GM19395 (cell line): ENCODE measurements around the gene TMEM200A.
"Not testable (repeated sequence)": the region's sequence is repeated elsewhere in the genome, so short reads cannot be mapped to it uniquely, and the experiment has no call there.

Experiments used
- ATAC-seq: cut with Tn5 transposase; IDR thresholded peaks from one replicate; pipeline ENCODE4 v1.9.1; 2021; ENCODE audit warnings: mild to moderate bottlenecking, moderate library complexity; ENCODE audit not compliant: unreplicated experiment

The TMEM200A gene

DNA sequence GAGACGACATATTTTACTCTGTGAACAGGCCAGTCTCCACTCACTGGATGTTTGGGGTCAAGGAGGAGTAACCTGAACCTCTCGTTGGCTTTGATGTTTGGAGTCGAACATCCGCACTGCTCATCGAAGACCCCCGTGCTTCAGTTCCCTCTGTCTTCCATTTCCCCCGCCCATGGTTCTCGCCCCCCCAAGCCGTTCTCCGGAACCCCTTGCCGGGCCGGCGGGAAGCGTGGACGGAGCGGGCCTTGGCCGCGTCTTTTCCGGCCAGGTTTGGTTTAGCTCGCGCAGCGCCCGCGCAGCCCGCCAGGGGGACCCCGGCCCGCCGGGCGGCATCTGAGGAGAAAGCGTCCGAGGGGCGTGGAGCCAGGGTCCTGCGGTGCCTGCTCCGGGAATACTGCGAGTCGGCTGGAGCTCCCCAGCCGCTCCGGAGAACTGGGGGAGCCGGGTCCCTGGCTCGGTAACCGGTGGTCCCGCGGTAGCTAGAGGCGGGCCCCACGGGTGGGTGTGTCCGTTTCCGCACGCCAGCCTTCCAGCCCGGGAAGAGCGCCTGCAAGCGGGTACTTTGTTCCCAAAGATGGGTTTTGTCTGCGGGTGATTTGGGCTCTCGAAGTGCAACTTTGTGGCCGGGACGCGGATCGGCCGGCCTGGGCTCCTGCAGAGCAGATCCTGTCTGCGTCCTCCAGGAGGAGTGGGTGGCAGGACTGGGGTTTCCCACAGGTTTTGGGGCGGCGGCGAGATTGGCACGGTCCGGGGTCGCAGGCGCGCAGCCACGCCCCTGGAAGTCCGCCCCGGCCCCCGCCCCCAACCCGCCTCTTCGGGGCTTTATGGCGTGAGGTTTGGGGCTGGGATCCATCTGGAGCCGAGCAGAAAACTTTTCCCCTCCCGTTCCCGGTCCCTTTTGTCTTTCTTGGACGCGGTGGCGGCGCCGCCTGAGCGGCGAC, at the start of gene TMEM200A:
TMEM200A (plus strand) TSS at position 852 of the 941 bp plus-strand sequence. CDS start 74,406 bp downstream, outside the sequence.
- peak; percentile 80 for ATAC-seq

DNA sequence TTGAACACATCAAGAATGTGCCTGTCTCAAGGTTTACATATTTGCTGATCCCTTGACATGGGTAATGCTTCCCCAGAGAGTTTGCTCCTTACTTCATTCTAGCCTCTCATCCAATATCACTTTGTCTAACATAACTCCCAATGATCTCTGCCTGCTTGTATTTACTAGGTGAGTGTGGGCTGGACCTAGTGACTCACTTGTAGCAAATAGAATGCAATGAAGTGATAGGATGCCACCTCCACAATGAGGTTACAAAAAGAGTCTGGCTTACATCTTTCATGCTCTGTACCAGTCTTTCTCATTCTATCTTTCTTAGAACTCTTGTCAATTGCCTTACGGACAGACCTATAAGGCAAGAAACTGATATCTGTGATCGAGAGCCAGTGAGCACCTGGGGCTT, 44.9 kb upstream of the TMEM200A start:
- ATAC-seq = no peak

DNA sequence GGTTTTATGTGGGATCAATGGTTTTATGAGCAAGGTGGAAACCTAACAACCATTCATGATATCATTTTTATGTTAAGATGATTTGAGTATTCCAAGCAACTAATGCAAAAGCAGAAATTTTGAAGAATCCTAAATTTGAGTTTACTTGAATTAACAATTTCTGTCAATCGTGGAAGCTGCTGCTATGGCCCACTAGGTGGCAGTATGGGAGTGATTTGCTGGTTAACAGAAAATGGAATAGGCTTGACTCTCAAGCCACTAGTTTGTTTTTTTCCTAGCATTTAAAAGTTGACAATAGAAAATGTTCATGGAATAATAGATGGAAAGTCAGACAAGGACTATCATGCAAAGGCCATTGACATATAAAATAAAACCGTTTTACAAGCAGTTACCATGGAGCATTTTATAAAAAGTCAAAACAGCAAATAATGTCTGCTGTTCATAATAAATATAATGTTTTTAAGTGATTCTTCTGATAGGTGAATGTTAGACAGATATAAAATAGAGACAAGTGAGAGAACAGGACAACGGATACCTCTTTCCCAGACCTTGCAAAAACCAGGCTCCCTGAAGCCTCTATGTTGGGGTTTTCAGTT, 43.0 kb upstream of the TMEM200A start:
- ATAC-seq = no peak

DNA sequence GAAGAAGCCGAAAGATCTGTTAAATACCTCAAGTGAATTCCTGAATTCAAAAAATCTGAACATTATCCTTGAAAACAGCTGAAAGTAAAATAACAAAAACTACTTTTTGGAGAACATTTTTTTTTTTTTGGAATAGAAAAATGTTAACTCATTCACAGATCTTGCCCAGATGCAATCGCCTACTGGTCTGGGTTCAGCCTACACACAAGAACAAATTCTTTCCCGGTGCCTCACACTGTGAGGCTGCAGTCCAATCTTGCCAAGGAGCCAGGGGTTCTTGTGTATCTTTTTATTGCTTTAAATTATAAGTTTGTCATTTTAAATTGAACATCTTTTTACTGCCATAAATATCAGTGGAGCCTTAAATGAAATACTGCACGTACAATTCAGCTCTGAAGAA, 41.2 kb upstream of the TMEM200A start:
- ATAC-seq = no peak

DNA sequence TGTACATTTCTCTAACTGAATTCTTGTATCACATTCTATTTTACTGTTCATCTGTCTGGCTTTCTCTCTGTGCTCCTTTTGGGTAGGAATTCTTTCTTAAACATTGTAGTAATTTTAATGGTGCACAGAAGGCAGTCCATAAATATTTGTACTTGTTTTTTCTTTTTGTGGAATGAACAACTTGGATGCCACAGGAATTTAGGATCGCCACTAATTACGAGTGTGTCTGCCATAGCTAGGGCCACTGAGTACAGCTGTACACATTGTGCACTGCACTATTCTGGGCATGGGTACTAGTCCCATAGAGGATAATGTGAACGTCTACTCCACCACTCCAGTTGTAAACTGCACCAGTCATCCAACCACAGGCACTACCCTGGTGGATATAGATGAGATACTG, 39.3 kb upstream of the TMEM200A start:
- no peak for ATAC-seq

DNA sequence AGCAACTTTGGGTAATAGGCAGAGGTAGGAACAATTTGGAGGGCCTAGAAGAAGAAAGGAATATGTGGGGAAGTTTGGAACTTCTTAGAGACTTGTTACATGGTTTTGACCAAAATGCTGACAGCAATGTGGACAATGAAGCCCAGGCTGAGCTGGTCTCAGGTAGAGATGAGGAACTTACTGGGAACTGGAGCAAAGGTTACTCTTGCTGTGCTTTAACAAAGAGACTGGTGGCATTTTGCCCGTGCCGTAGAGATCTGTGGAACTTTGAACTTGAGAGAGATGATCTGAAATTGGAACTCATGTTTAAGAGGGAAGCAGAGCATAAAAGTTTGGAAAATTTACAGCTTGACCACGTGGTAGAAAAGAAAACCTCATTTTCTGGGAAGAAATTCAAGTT, 28.3 kb upstream of the TMEM200A start:
- no peak for ATAC-seq

DNA sequence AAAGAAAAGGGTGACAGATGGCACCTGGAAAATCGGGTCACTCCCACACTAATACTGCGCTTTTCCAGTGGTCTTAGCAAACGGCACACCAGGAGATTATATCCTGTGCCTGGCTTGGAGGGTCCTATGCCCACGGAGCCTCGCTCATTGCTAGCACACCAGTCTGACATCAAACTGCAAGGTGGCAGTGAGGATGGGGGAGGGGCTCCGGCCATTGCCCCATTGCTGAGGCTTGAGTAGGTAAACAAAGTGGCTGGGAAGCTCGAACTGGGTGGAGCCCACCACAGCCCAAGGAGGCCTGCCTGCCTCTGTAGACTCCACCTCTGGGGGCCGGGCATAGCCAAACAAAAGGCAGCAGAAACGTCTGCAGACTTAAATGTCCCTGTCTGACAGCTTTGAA, 19.5 kb upstream of the TMEM200A start:
- not testable (repeated sequence) for ATAC-seq

DNA sequence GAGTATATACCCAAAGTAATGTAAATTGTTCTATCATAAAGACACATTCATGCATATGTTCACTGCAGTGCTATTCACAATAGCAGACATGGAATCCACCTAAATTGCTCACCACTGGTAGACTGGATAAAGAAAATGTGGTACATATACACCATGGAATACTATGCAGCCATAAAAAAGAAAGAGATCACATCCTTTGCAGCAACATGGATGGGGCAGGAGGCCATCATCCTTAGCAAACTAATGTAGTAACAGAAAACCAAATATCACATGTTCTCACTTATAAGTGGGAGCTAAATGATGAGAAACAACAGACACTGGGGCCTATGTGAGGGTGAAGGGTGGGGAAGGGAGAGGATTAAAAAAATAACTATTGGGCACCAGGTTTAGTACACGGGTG, 11.5 kb upstream of the TMEM200A start:
- no peak for ATAC-seq

DNA sequence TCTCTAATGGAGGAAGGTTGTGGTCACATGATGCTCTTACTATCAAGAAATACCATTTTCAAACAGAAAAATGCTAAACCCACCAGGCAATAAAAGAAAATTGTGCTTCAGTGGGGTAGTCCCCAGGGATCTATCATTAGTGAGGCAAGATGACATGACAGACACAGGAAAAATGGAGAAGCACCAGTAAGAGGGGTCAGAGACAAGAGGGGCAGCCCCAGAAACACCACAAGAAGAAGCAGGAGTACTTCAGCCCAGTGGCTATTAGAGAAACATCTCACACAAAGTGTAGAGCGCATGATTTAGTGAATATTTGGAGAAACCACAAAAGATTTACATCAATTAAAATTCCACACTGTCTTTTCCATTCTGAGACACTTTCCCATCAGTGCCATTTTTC, 10.2 kb upstream of the TMEM200A start:
- no peak for ATAC-seq

DNA sequence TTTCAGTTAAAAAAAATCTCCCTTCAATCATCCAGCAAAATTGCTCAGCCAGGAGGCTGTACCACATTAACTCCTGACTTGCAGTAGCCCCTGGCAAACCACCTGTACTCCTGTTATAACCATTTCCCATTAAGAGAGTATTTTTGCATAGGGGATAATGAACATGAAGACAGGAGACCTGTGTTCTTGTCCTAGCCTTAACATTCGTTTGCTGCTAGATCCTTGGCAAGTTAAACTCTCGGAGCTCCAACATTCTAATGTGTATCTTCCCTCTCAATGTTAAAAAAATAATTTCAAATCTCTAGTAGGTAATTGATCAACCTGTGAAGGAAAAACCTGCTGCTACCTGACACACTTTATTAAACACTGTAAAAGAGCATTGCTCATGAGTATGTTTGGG, 8.4 kb upstream of the TMEM200A start:
- ATAC-seq = no peak

DNA sequence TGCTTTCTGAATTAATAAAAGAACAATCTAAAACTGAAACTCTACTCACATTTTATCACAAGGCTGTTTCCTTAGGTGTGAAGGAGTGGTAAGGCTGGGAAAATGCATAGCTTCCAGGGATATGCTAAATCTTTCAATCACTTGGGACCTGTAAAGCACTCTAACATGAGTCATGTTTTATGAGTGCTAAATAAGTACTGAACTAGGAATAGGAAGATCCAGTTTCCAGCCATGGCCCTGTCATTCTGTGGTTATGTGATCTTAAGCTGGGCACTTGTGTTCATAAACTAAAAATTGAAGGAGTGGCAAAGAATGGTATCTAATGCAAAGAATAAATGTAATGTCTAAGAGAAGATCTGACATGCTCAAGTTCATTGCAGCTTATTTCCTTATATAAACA, 6.1 kb upstream of the TMEM200A start:
- no peak for ATAC-seq

DNA sequence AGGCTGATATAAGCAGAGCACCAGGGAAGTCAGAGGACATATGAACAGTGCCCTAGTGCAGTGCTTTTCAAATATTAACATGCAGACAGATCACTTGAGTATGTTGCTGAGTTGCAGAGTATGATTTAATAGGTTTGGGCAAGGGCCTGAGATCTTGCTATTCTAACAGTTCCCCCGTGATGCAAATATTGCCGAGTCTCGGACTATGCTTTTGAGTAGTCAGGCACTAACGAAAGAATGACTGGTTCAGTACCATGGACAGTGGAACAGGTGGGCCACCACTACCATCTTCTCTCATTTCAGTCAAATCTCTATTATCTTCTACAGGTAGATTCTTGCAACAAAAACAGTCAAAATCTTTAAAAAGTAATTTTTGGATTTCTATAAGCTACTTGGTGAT, 3.7 kb upstream of the TMEM200A start:
- ATAC-seq = no peak

DNA sequence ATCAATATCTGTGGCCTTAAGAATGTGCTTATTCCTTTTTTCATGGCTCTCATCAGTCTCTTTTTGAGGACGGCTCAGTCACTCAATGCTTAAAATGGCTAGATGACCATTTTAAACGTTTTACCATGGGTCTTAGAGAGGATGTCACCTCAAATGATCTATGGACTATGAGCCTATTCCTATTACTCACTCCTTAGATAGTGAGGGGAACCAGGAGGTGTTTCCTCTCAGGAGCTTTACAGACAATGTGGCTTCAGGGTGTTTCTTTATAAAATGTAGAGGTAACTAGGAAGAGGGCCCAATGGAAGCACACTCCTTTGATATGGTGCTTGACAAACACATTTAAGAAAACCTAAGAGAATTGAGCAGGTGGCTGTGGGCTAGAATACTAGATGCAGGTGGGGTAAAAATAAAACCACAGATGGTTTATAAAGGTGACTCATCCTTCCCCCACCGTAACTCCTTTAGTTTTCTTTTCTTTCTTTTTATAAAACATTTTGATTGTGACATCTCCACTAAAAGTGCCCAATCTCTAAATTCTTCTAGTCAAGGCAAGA, 1.5 kb upstream of the TMEM200A start:
- no peak for ATAC-seq

DNA sequence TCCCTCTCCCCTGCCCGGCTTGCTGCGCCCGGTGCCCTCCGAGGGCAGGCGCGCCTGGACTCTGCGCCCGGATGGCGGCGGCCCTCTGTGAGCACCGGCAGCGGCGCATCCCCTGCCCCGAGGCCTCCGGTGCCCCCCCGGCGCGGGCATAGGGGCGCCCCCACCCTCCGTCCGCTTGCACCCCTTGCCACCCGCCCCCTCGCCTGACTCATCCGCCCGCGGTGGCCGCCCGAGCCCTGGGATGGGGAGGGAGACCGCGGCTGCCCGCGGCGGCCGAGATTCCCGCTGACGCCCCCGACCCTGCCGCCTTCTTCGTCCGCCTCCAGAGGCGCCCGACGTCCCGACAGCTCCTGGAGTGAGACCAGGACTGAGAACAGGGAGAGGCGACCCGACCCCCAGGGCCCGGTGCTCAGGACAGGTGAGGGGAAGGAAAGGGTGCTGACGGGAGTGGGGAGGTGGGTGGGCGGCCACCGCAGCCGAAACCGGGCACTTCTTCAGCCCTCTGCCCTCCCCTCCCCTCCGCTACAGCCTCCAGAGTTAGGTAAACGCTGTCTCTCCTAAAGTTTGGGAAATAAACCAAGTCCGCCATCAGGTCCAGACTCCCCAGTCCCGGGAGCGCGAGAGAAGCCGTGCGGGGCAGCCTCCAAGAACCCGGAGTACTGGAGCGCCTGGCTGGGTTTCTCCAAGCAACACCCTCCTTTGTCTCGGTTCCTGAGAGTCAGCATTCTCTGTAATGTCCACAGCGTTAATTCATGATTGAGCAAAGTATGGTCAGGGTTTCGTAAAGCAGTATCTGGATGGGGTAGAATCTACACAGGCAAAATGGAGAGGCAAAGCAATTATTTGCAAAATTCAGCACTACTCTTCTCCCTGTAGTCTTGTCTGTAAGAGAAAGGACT, 539 bp downstream of the TMEM200A start:
- peak; percentile 22 for ATAC-seq

DNA sequence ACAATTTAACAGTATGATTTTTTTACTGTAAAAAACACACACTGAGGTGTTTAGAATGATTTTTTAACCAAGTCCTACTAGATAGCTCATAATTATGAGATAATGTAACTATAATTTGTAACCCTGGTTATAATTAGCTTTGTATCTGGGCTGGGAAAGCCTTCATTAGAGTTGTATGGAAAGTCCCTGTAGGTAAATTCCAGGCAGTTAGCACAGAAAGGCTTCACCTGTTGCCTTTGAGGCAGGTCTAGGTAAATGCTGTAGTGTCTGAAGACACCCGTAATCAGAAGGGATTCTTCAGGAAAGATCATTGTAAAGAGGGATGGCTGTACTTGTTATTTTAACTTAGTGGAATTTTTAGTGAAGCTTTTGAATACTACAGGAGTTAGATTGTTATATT, 1.9 kb downstream of the TMEM200A start:
- no peak for ATAC-seq

DNA sequence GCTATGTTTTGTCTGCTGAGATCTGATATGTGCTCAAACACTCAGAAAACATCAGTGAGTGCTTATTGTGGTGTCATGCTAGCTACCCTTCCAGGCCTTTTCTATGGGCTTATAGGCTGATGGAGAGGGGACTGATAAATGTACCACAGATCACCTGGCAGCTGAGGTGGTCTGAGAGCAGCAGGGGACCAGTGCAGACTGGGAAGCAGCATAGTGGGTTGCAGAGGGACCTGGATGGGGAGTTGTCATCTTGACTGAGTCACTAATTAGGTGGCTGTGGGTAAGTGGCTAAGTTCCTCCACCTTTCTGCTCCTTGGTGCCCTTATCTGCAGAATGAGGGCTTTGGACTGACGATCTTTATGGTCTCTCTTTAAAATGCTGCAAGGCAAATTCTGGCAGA, 2.8 kb downstream of the TMEM200A start:
- ATAC-seq = no peak

DNA sequence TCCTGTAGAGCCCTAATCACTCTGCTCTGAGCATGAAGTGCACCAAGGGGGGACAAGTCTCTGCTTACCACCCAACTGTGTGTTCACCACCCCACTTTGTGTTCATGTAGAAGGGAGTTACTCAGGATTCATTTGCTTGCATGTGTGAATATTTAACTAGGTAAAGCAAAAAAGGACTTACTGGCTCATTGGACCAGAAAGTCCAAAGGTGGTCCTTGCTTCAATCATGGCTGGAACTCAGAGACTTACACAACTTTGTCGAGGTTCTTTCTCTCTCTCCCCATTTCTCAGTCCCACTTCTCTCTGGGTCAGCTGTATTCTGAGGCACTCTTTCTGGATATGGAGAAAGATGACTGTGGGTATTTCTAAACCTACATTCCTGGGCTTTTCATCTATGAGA, 4.0 kb downstream of the TMEM200A start:
- ATAC-seq = no peak

DNA sequence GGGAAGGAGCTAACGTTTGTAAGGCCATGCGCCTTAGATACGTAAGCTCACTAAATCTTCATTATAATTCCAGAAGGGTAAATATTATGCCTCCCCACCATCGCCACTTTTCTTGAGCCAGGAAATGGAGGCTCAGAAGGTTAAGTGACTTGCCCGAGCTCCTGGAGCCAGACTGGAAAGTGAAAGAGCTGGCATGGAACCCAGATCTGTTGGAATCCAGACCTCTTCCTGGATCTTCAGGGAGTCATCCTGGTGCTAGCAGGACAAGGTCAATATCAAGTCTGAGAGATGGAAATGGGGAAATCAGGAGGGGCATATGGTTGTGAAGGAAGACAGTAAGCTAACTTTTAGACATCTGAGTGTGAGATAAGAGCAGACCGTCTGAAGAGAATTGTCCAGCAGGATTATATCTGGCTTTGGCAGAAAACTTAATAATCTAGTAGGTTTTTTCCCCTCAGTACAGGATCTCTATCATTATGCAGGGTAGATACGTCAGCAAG, 6.2 kb downstream of the TMEM200A start:
- ATAC-seq = no peak

DNA sequence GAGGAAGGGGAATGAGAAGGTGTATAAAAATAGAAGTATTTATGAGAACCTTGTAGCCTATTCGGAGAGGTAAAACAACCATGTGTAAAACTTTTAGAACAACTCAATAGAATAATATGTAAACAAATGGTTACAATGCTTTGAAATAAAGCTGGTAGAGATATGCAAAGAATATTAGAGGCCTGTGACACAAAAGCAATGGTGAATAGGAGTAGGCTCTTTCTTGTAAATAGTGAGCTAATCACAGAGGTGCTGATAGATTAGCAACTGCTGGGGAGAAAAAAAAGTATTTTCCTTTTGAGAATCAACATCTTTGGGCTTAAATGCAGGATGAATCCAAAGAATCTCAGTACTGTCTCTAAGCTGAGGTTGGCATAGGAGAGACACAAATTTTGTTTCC, 7.0 kb downstream of the TMEM200A start:
- no peak for ATAC-seq

DNA sequence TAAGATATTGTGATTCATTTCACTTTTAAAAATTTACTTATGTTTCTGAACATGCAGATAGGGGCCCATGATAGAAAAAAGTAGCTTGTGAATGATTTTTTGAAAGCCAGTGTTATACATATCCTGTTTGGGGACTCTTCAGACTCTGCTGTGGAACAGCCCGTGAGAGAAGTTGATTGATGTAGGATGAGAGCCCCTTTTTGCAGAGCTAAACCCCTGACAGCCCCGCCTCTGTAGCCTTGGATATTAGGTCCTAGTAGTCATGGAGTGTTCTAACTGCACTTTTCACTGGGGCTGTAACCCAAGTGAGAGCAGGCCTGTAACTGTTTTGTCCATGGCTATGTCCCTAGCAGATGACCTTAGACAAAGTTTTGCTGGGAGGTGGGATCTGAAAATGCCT, 8.2 kb downstream of the TMEM200A start:
- no peak for ATAC-seq

DNA sequence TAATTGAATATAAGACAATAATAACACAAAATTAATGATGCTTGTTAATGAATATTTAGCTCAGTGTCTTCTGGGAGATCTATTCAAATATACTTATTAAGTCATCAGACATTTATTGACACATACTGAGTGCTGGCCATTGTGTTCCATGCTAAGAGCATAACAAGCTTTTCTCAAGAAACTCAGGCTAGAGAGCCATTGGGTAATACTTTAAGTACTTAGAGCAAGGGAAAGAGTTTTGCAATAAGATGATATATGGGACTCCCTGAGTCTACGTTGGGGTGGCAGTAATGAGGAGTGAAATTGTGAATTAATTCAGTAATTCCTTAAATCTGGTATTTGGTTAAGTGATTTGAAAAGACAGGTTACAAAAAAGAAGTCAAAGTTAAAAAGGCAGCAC, 11.1 kb downstream of the TMEM200A start:
- no peak for ATAC-seq
